Measurements from ENCODE around the gene SLC8A1.

DNA sequence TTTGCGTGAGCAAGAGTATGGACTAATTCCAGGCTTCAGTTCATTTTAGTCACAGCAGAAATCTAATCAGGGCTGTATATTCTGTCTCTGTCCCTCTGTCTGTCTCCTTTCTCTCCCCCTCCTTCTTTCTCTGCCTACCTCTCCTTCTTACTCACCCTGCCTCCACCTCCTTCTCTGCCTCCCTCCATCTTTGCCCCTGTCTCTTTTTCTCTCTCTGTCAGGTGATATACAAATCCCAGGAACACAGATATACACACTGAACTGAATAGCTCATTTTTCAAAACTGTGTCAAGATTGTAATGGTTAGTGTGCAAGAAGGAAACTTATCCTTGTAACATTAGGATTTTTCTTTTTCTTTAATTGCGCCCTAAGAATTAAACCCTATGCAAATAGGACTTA lies 32.5 kb downstream of the SLC8A1 start:
- TF ChIP-seq, protein P1, sequence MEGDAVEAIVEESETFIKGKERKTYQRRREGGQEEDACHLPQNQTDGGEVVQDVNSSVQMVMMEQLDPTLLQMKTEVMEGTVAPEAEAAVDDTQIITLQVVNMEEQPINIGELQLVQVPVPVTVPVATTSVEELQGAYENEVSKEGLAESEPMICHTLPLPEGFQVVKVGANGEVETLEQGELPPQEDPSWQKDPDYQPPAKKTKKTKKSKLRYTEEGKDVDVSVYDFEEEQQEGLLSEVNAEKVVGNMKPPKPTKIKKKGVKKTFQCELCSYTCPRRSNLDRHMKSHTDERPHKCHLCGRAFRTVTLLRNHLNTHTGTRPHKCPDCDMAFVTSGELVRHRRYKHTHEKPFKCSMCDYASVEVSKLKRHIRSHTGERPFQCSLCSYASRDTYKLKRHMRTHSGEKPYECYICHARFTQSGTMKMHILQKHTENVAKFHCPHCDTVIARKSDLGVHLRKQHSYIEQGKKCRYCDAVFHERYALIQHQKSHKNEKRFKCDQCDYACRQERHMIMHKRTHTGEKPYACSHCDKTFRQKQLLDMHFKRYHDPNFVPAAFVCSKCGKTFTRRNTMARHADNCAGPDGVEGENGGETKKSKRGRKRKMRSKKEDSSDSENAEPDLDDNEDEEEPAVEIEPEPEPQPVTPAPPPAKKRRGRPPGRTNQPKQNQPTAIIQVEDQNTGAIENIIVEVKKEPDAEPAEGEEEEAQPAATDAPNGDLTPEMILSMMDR (IDR thresholded peaks at IDR 0.05): no peak
- no peak for TF ChIP-seq POLR2AphosphoS5 (IDR thresholded peaks at IDR 0.05)
